ENCODE results near the gene CDC42BPB. TPM values are rescaled to one million over a fixed set of nuclear protein-coding genes. Genes with fewer than 3 reads are reported as not detected.

CDC42BPB gene
- total and polyA plus RNA-seq, 2 of the 13 experiments (the other 11 are each of a cell fraction or from before 2014, with no cell fraction given), result 19.7 to 32.3 TPM

- no peak for TF ChIP-seq ZNF431 (CRISPR knock-in tag; IDR thresholded peaks at IDR 0.05; ENCODE audit: borderline replicate concordance, low read depth)
- TF ChIP-seq ZSCAN5A (CRISPR knock-in tag; IDR thresholded peaks at IDR 0.05; ENCODE audit: borderline replicate concordance), result no peak; the same call in 1 of the 2 replicates
- TF ChIP-seq ZNF800 (CRISPR knock-in tag; IDR thresholded peaks at IDR 0.05), result no peak
- TF ChIP-seq ZNF451 (CRISPR knock-in tag; IDR thresholded peaks at IDR 0.05), result no peak
- no peak for TF ChIP-seq ATF7-NPFF (CRISPR knock-in tag; IDR thresholded peaks at IDR 0.05; ENCODE audit: low read depth)
- no peak for TF ChIP-seq BHLHE40 (IDR thresholded peaks at IDR 0.05; ENCODE audit: low read length)
- TF ChIP-seq PPARG (CRISPR knock-in tag; conservative IDR thresholded peaks at IDR 0.05), result no peak
- TF ChIP-seq CREB1 (IDR thresholded peaks at IDR 0.05), result no peak
- no peak for TF ChIP-seq CREB1 (CRISPR knock-in tag; IDR thresholded peaks at IDR 0.05)
- TF ChIP-seq TFDP1 (CRISPR knock-in tag; IDR thresholded peaks at IDR 0.05; ENCODE audit: borderline replicate concordance), result peak; percentile 29; the same call in 1 of the 2 replicates
- TF ChIP-seq ZNF572 (CRISPR knock-in tag; IDR thresholded peaks at IDR 0.05), result no peak
- no peak for TF ChIP-seq ISX (CRISPR knock-in tag; conservative IDR thresholded peaks at IDR 0.05)
- TF ChIP-seq ZBTB21 (CRISPR knock-in tag; IDR thresholded peaks at IDR 0.05), result no peak
- TF ChIP-seq ZNF317 (CRISPR knock-in tag; IDR thresholded peaks at IDR 0.05), result no peak
- no peak for TF ChIP-seq HOXA9 (CRISPR knock-in tag; IDR thresholded peaks at IDR 0.05; ENCODE audit: borderline replicate concordance)
- peak; percentile 56; the same call in 1 of the 2 replicates for TF ChIP-seq ZSCAN21 (CRISPR knock-in tag; IDR thresholded peaks at IDR 0.05; ENCODE audit: borderline replicate concordance)
- TF ChIP-seq NR2F6 (IDR thresholded peaks at IDR 0.05), result 0 out of 2 replicates have a peak, but pooled peaks have one; percentile 32
- TF ChIP-seq NR2F6 (CRISPR knock-in tag; IDR thresholded peaks at IDR 0.05), result peak; percentile 56; the same call in 1 of the 2 replicates
- no peak for TF ChIP-seq RORA (CRISPR knock-in tag; IDR thresholded peaks at IDR 0.05)
- TF ChIP-seq PTBP1 (IDR thresholded peaks at IDR 0.05; ENCODE audit: low read depth, low read length, poor library complexity, severe bottlenecking), result no peak
- TF ChIP-seq ZNF275 (CRISPR knock-in tag; IDR thresholded peaks at IDR 0.05; ENCODE audit: borderline replicate concordance), result no peak; the same call in 1 of the 2 replicates
- no peak for TF ChIP-seq MAF1 (CRISPR knock-in tag; IDR thresholded peaks at IDR 0.05; ENCODE audit: borderline replicate concordance)
- no peak for TF ChIP-seq ZNF703 (CRISPR knock-in tag; IDR thresholded peaks at IDR 0.05; ENCODE audit: borderline replicate concordance)
- no peak for TF ChIP-seq RARG (CRISPR knock-in tag; IDR thresholded peaks at IDR 0.05; ENCODE audit: low read depth)
- no peak for TF ChIP-seq FLYWCH1 (CRISPR knock-in tag; IDR thresholded peaks at IDR 0.05)
- TF ChIP-seq ZNF616 (CRISPR knock-in tag; IDR thresholded peaks at IDR 0.05; ENCODE audit: low read depth), result no peak; the same call in 1 of the 2 replicates
Observed at GRCh38 chr14:103104654-103105452, 47.5 kb upstream of the CDC42BPB start (continued).
